H1 (cell line): ENCODE measurements around the gene TFB2M. TPM values are rescaled to one million over a fixed set of nuclear protein-coding genes. Genes with fewer than 3 reads are reported as not detected.
"Not testable (repeated sequence)": the region's sequence is repeated elsewhere in the genome, so short reads cannot be mapped to it uniquely, and the experiment has no call there.

Source experiments
- CTCF ChIA-PET: fragments of 300-600 bp; sonication (Branson Sonifier 250); formaldehyde crosslinking; loops from one replicate; lab custom pipeline; 2021; ENCODE audit not compliant: partially characterized antibody; lab: Charles Lee
- POLR2A ChIA-PET: fragments of 300-600 bp; sonication (Branson Sonifier 250); formaldehyde crosslinking; loops from one replicate; lab custom pipeline; 2021; ENCODE audit warnings: inconsistent platforms; ENCODE audit not compliant: partially characterized antibody; lab: Charles Lee
- DNase-seq, 2 experiments: peaks; one replicate each; pipeline versions ENCODE4 v3.0.0 to v3.0.0-alpha.2; 2010 to 2022; ENCODE audit warnings: low spot score in 2 of 2, low read depth in 1 of 2, mixed read lengths in 1 of 2
- FAIRE-seq: peaks from 2 replicates; lab custom pipeline; 2011; peaks lifted over from hg19 to GRCh38; lab: Jason Lieb, UNC
- H2AFZ ChIP-seq: 2 replicates; pipeline ENCODE4 v1.8.1; 2012; ENCODE audit warnings: low read length, inconsistent platforms
- H2AK5ac ChIP-seq: 2 replicates; pipeline ENCODE4 v1.6.1; 2013; ENCODE audit warnings: low read depth, low read length
- H2BK120ac ChIP-seq: replicated peaks from 2 replicates; pipeline ENCODE3; 2013; ENCODE audit warnings: low read depth, low read length, inconsistent platforms
- H2BK12ac ChIP-seq: 2 replicates; pipeline ENCODE4 v1.6.1; 2013; ENCODE audit warnings: low read depth, low read length
- H2BK15ac ChIP-seq: 2 replicates; pipeline ENCODE4 v1.6.1; 2013; ENCODE audit warnings: low read length
- H2BK20ac ChIP-seq: 2 replicates; pipeline ENCODE4 v1.6.1; 2013; ENCODE audit warnings: low read length
- H2BK5ac ChIP-seq: 2 replicates; pipeline ENCODE4 v1.6.1; 2013; ENCODE audit warnings: low read depth, low read length
- H3K14ac ChIP-seq: 2 replicates; pipeline ENCODE4 v1.6.1; 2013; ENCODE audit warnings: inconsistent platforms; ENCODE audit not compliant: insufficient read length
- H3K18ac ChIP-seq: 2 replicates; pipeline ENCODE4 v1.6.1; 2013; ENCODE audit warnings: low read length; ENCODE audit errors: extremely low read depth
- H3K23ac ChIP-seq: 2 replicates; pipeline ENCODE4 v1.6.1; 2013; ENCODE audit warnings: inconsistent platforms; ENCODE audit not compliant: insufficient read length
- H3K23me2 ChIP-seq: 2 replicates; pipeline ENCODE4 v1.6.1; 2013; ENCODE audit warnings: low read depth, low read length
- H3K27ac ChIP-seq: 2 replicates; pipeline ENCODE4 v1.6.1; 2011; ENCODE audit warnings: low read depth, low read length, inconsistent platforms
- H3K27me3 ChIP-seq, 4 experiments: replicated peaks in 1 of 4; 1 replicate in 1 of 4; 2 replicates in 3 of 4; pipeline versions ENCODE4 v1.6.1 to v1.8.1; 2011 to 2013; ENCODE audit warnings: low read length in 3 of 4, mild to moderate bottlenecking in 3 of 4, inconsistent platforms in 2 of 4, mixed read lengths in 2 of 4, moderate library complexity in 1 of 4; ENCODE audit not compliant: control insufficient read depth in 3 of 4, insufficient read depth in 3 of 4; ENCODE audit errors: extremely low read depth in 1 of 4
- H3K36me3 ChIP-seq, 4 experiments: 2 replicates each; pipeline versions ENCODE4 v1.6.1 to v1.8.1; 2011 to 2013; ENCODE audit warnings: mild to moderate bottlenecking in 4 of 4, low read length in 3 of 4, moderate library complexity in 2 of 4, control low read depth in 1 of 4, inconsistent platforms in 1 of 4; ENCODE audit not compliant: insufficient read depth in 4 of 4, control insufficient read depth in 2 of 4
- H3K4ac ChIP-seq: replicated peaks from 2 replicates; pipeline ENCODE3; 2013; ENCODE audit warnings: low read length, low read depth, mixed read lengths, inconsistent platforms; ENCODE audit not compliant: insufficient read length
- H3K4me1 ChIP-seq, 4 experiments: replicated peaks in 1 of 4; 1 replicate in 1 of 4; 2 replicates in 3 of 4; pipeline versions ENCODE4 v1.6.1 to v1.8.1; 2011 to 2013; ENCODE audit warnings: low read length in 3 of 4, inconsistent platforms in 2 of 4, mixed read lengths in 1 of 4; ENCODE audit not compliant: insufficient read depth in 4 of 4, control insufficient read depth in 3 of 4
- H3K4me2 ChIP-seq, 2 experiments: 2 replicates each; pipeline versions ENCODE4 v1.6.1 to v1.8.1; 2011 to 2013; ENCODE audit warnings: low read depth in 2 of 2, low read length in 2 of 2, control low read depth in 1 of 2, inconsistent platforms in 1 of 2, mild to moderate bottlenecking in 1 of 2; ENCODE audit not compliant: insufficient read depth in 1 of 2
- H3K4me3 ChIP-seq, 4 experiments: fragments of 200-600, 300-600 bp in 1 of 4; sonication (generic), shearing (Covaris generic), sonication (Bioruptor Twin) in 1 of 4; 2 replicates each; pipeline versions ENCODE4 v1.5.1 to v1.8.1; 2011 to 2016; ENCODE audit warnings: low read length in 4 of 4, low read depth in 3 of 4, control low read depth in 2 of 4, inconsistent platforms in 2 of 4, mild to moderate bottlenecking in 2 of 4, mixed read lengths in 1 of 4, moderate library complexity in 1 of 4; ENCODE audit not compliant: insufficient read depth in 2 of 4; ENCODE audit errors: extremely low read depth in 1 of 4
- H3K56ac ChIP-seq: replicated peaks from 2 replicates; pipeline ENCODE3; 2013; ENCODE audit warnings: low read depth, mild to moderate bottlenecking, mixed read lengths, low read length, inconsistent platforms; ENCODE audit not compliant: insufficient read length
- H3K79me1 ChIP-seq: 2 replicates; pipeline ENCODE4 v1.6.1; 2013; ENCODE audit warnings: low read depth, low read length, control low read depth
- H3K79me2 ChIP-seq, 2 experiments: 2 replicates each; pipeline versions ENCODE4 v1.6.1 to v1.8.1; 2012 to 2013; ENCODE audit warnings: low read length in 2 of 2, mild to moderate bottlenecking in 2 of 2, inconsistent platforms in 1 of 2; ENCODE audit not compliant: insufficient read depth in 2 of 2, control insufficient read depth in 1 of 2
- H3K9ac ChIP-seq, 4 experiments: replicated peaks in 1 of 4; 1 replicate in 1 of 4; 2 replicates in 3 of 4; pipeline versions ENCODE4 v1.6.1 to v1.8.1; 2011 to 2013; ENCODE audit warnings: low read depth in 3 of 4, low read length in 3 of 4, control low read depth in 2 of 4, mild to moderate bottlenecking in 2 of 4, moderate library complexity in 2 of 4, inconsistent platforms in 1 of 4; ENCODE audit errors: extremely low read depth in 1 of 4
- H3K9me3 ChIP-seq, 2 experiments: 2 replicates each; pipeline versions ENCODE4 v1.6.1 to v1.8.1; 2012 to 2013; ENCODE audit warnings: mild to moderate bottlenecking in 2 of 2, moderate library complexity in 2 of 2, control low read depth in 1 of 2, inconsistent platforms in 1 of 2, low read depth in 1 of 2, low read length in 1 of 2, mixed read lengths in 1 of 2; ENCODE audit not compliant: insufficient read depth in 2 of 2
- H4K20me1 ChIP-seq, 2 experiments: replicated peaks in 1 of 2; 2 replicates each; pipeline versions ENCODE3 to v1.8.1; 2011 to 2013; ENCODE audit warnings: inconsistent platforms in 2 of 2, low read length in 2 of 2, mild to moderate bottlenecking in 1 of 2; ENCODE audit not compliant: insufficient read depth in 2 of 2, control insufficient read depth in 1 of 2
- H4K5ac ChIP-seq: 2 replicates; pipeline ENCODE4 v1.6.1; 2013; ENCODE audit warnings: low read length, low read depth, mixed read lengths, inconsistent platforms; ENCODE audit not compliant: insufficient read length
- H4K8ac ChIP-seq: 2 replicates; pipeline ENCODE4 v1.8.0; 2013; ENCODE audit warnings: mild to moderate bottlenecking, moderate library complexity, low read length, inconsistent platforms; ENCODE audit not compliant: insufficient read depth; ENCODE audit errors: extremely low read depth
- H4K91ac ChIP-seq: replicated peaks from 2 replicates; pipeline ENCODE3; 2013; ENCODE audit warnings: low read length, mixed read lengths, inconsistent platforms; ENCODE audit not compliant: insufficient read length
- EP300 ChIP-seq, 2 experiments: IDR thresholded peaks; 1 replicate in 1 of 2; 2 replicates in 1 of 2; pipeline ENCODE4 v1.6.1; 2011 to 2012; ENCODE audit warnings: low read depth in 2 of 2, low read length in 2 of 2, mild to moderate bottlenecking in 2 of 2, borderline replicate concordance in 1 of 2, inconsistent platforms in 1 of 2, moderate library complexity in 1 of 2
- RAD21 ChIP-seq, 2 experiments: IDR thresholded peaks in 1 of 2; conservative IDR thresholded peaks in 1 of 2; 2 replicates each; pipeline ENCODE4 v1.6.1; 2011; ENCODE audit warnings: low read depth in 2 of 2, low read length in 2 of 2, improper control_type of control experiment in 1 of 2, inconsistent platforms in 1 of 2, mild to moderate bottlenecking in 1 of 2, moderate library complexity in 1 of 2
- RFX5 ChIP-seq: IDR thresholded peaks from 2 replicates; pipeline ENCODE4 v1.6.1; 2011; ENCODE audit warnings: low read depth, low read length, improper control_type of control experiment, borderline replicate concordance
- SAP30 ChIP-seq: fragments of 300-600 bp; sonication (generic); IDR thresholded peaks from 2 replicates; pipeline ENCODE4 v1.7.1; 2012; ENCODE audit warnings: low read length, moderate library complexity, mild to moderate bottlenecking, inconsistent platforms; ENCODE audit not compliant: insufficient read depth, insufficient replicate concordance
- TBP ChIP-seq: IDR thresholded peaks from 2 replicates; pipeline ENCODE4 v1.6.1; 2011; ENCODE audit warnings: low read depth, low read length, improper control_type of control experiment
- TCF12 ChIP-seq: IDR thresholded peaks from 2 replicates; pipeline ENCODE4 v1.6.1; 2011; ENCODE audit warnings: low read depth, mild to moderate bottlenecking, low read length
- WGBS, 2 experiments: shearing (Covaris generic) in 1 of 2; methylation state at CpG; one replicate each; pipeline versions ENCODE4 v1.1.6 to v1.1.7; 2013 to 2015; ENCODE audit warnings: low lambda C conversion rate in 2 of 2, mixed read lengths in 2 of 2, inconsistent platforms in 1 of 2, low coverage in 1 of 2, missing lambda C conversion rate in 1 of 2; ENCODE audit not compliant: insufficient replicate concordance in 2 of 2, insufficient coverage in 1 of 2, insufficient read length in 1 of 2; ENCODE audit errors: extremely low coverage in 1 of 2, missing lambda C conversion rate in 1 of 2; 5-methylcytosine and 5-hydroxymethylcytosine counted together
- polyA plus RNA-seq, 7 experiments: library from polyadenylated mRNA; depleted of rRNA in 3 of 7; stranded (reverse) in 5 of 7; unstranded in 2 of 7; fragments of >200 nt in 5 of 7; fragments of 200-250 nt in 2 of 7; gene quantifications; 1 replicate in 5 of 7; 2 replicates in 1 of 7; 4 replicates in 1 of 7; pipeline versions ENCODE4 v1.2.1 to v1.2.3, GENCODE V29; 2011 to 2013; ENCODE audit warnings: missing spikeins in 2 of 7, mixed read lengths in 2 of 7
- total RNA-seq: library from RNA; stranded (reverse); fragmentation: NEBNext Ultra II Directional; extraction: Animal tissue kit (Norgen Biotek cat#: 25700); gene quantifications from 2 replicates; pipeline ENCODE4 v1.2.1, GENCODE V29; 2021

Gene TFB2M
- total and polyA plus RNA-seq, 2 of the 8 experiments (the other 6 are each of a cell fraction or from before 2014, with no cell fraction given) = 10.4 to 22.0 TPM

DNA sequence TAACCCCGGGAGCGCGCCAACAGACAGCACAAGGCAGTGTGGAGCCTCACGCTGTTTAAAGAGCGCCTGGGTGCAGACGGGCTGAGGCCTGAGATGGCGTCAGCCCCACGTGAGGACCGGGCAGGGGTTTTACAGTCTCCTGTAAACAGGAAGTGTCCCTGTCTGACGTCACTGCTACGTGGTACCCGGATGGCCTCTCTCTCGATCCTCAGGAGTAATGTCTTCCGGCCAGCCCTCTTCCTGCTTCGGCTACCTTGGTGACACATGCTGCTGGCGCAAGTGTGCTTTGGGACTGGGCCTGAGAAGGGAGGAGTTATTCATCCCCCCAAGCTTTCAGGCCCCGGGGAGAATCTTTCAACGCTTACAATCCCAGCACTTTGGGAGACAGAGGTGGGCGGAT lies 41.4 kb upstream of the TFB2M start (continued):
- no peak for TF ChIP-seq EP300 (IDR thresholded peaks at IDR 0.05; ENCODE audit: borderline replicate concordance in 1 of 2, low read depth in 2 of 2, low read length in 2 of 2)
- TF ChIP-seq RFX5 = no peak
- no peak for TF ChIP-seq TBP
- no peak for TF ChIP-seq SAP30
- TF ChIP-seq TCF12 = no peak
- no peak for TF ChIP-seq RAD21 (IDR thresholded peaks at IDR 0.05 in 1 of 2, conservative IDR thresholded peaks at IDR 0.05 in 1 of 2; ENCODE audit: low read depth in 2 of 2, low read length in 2 of 2)

DNA sequence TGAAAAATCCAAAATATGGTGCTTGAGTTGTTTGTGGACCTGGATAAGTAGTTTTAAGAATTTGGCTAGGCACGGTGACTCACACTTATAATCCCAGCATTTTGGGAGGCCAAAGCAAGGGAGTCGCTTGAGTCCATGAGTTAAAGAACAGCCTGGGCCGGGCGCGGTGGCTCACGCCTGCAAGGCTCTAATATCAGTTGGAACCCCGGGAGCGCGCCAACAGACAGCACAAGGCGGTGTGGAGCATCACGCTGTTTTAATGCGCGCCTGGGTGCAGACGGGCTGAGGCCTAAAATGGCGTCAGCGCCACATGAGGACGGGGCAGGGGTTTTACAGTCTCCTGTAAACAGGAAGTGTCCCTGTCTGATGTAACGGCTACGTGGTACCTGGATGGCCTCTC lies 39.2 kb upstream of the TFB2M start:
- H3K36me3 ChIP-seq, H2BK12ac ChIP-seq, H3K56ac ChIP-seq, H3K23me2 ChIP-seq, H2BK5ac ChIP-seq, H2BK15ac ChIP-seq, H3K4me1 ChIP-seq, CTCF ChIA-PET, H4K8ac ChIP-seq, H3K27ac ChIP-seq, H2AK5ac ChIP-seq, H3K4me3 ChIP-seq, H3K79me2 ChIP-seq, H2AFZ ChIP-seq, H3K23ac ChIP-seq, H3K27me3 ChIP-seq, H4K5ac ChIP-seq, H2BK20ac ChIP-seq, H3K18ac ChIP-seq, H3K79me1 ChIP-seq, H2BK120ac ChIP-seq, H3K9ac ChIP-seq, DNase-seq, POLR2A ChIA-PET, H4K20me1 ChIP-seq, H3K4ac ChIP-seq, H4K91ac ChIP-seq, H3K14ac ChIP-seq, FAIRE-seq, H3K4me2 ChIP-seq, H3K9me3 ChIP-seq: not testable (repeated sequence)
- 93% methylated on average over 17 of the region's 19 CpGs; no CpG with 5 or more reads in 1 of the 2 experiments for WGBS, 2 experiments
